NCI-H526 (cell line): Measurements from ENCODE around the gene NCKAP1.
"Not testable (repeated sequence)": the region's sequence is repeated elsewhere in the genome, so short reads cannot be mapped to it uniquely, and the experiment has no call there.

Experiments used
- DNase-seq, 2 experiments: peaks; one replicate each; lab custom pipeline; 2025; lab: John Stamatoyannopoulos, UW

Gene NCKAP1

GRCh38 chr2:182906454-182906853 is 131.8 kb downstream of the NCKAP1 start:
- no peak for DNase-seq

- DNase-seq: no peak
Observed at GRCh38 chr2:182904844-182905243, 133.4 kb downstream of the NCKAP1 start.

- no peak for DNase-seq
Observed at GRCh38 chr2:182903566-182903965, 134.7 kb downstream of the NCKAP1 start.

DNA sequence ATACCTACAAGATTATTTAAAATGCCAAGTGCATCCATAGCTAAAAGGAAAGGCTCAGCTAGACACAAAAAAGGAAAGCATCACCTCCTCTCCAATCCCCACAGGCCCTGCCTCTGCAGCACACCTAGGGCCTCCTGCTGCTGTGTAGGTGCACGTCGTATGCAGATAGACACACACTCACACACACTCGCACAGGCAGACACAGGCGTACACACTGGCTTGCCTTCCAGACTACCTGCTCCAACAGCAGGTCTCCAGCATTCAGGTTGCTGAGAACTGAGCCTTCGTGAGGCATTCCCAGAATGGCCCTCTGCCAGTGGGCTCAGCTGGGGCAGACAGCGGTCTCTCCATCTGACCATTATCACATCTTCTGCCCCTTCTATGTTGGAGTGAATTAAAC is 136.5 kb downstream of the NCKAP1 start:
- DNase-seq: no peak

GRCh38 chr2:182898718-182899117 is 139.5 kb downstream of the NCKAP1 start:
- no peak for DNase-seq

GRCh38 chr2:182897137-182897536 is 141.1 kb downstream of the NCKAP1 start:
- DNase-seq: no peak

- no peak for DNase-seq
Observed at GRCh38 chr2:182895798-182896197, 142.5 kb downstream of the NCKAP1 start.

DNA sequence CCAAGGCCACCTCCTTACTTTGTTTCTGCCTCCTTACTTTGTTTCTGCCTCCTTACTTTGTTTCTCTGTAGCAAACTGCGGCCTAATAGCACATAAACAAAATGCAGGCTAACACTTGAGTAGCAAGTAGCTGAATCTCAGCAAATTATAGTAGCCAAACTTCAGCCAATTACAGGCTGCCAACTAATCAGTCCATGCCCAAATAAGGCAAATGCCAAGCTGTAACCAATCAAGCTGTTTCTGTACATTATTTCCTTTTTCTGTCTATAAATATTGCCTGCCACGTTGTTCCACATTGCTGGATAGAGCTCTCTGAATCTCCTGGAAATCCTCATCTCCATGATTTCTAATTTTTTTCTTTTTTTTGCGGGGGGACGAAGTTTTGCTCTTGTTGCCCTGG is 143.1 kb downstream of the NCKAP1 start:
- DNase-seq: no peak

GRCh38 chr2:182894174-182894573 is 144.1 kb downstream of the NCKAP1 start:
- DNase-seq: no peak

- no peak for DNase-seq
Observed at GRCh38 chr2:182893666-182894065, 144.6 kb downstream of the NCKAP1 start.

- DNase-seq: not testable (repeated sequence)
Observed at GRCh38 chr2:182893035-182893434, 145.2 kb downstream of the NCKAP1 start.

GRCh38 chr2:182891611-182892010 is 146.6 kb downstream of the NCKAP1 start:
- DNase-seq: no peak

GRCh38 chr2:182890773-182891378 is 147.4 kb downstream of the NCKAP1 start:
- no peak for DNase-seq

DNA sequence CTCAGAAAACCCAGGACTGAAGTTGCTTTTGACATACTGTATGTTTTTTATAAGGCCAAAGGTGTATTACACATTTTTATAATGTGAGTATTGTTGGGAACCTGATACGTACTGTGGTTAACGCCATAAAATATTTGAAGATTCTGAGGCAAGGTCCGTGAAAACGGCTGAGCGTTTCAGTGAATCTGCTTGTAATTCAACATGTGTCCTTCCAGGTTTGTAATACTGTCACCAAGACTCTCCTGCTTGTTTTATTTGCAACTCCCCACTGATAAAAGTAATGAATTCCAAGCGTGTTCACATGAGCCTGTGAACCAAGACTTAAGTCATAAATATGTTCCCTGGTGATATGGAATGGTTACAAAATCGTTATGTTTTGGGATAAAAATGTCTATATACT is 148.0 kb downstream of the NCKAP1 start:
- peak in 1 of 2 experiments; percentile 6 for DNase-seq

DNA sequence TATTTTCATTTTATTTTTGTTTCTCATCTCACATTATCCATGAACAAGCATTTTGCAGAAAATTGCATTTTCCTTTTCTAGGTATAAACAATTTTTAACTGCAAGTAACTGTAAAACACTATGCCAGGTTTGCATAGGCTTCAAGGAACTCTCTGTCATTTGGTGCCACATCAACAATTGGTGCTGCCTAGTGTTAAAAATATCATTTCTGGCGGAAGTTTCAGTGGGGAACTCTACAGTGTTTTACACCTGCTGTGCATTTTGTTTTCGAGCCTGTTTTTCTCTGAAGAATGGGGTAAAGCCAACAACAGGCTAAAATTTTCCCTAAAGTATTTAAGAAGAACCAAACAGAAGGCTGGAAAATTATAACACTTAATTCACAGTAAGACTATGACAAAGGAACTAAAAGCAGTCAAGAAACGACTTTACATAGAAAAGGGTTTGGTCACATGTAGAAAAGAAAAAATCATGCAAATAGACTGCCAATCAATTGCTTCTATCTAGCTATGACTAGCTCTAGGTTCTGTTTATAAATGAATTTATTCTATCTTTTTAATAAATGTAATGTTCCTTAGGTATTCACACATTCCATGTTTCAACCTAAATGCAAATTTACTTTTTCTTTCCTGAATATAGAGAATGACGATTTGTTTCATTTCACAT is 150.4 kb downstream of the NCKAP1 start:
- no peak for DNase-seq

- no peak for DNase-seq
Observed at GRCh38 chr2:182887093-182887492, 151.2 kb downstream of the NCKAP1 start.

DNA sequence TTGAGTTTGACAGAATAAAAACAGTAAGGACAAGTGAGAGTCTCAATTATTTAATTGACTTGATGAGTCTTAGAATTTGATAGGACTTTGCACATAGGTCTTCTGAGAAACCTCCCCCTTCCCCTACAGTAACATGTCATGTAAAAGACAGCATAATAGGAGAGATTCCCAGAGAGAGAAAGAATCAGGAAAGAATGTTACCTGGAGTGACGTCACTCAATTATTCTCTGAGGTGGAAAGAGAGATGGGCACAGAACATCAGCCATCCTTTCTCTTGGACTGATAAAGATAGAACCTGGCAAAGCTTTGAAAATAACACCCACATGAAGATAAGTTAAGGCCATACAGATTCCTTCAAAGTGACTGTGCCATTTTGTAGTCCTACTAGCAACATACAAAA is 152.5 kb downstream of the NCKAP1 start:
- no peak for DNase-seq

DNA sequence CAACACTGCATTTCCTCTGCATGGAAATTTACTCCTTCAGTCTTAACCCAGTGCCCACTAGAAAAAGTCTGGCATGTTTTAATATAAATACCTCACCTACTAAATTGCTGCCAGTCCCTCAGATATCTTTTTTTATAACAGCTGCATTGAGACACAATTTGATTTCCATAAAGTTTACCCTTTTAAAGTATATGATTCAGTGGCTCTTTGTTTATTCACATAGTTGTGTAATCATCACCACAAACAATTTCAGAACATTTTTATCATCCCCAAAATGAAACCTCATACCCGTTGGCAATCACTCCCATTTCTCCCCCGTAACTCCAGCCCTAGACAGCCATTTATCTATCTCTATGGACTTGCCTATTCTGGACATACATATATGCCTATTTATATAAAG is 154.8 kb downstream of the NCKAP1 start:
- no peak for DNase-seq

- not testable (repeated sequence) for DNase-seq
Observed at GRCh38 chr2:182880100-182880499, 158.2 kb downstream of the NCKAP1 start.

- not testable (repeated sequence) for DNase-seq
Observed at GRCh38 chr2:182876653-182877052, 161.6 kb downstream of the NCKAP1 start.

GRCh38 chr2:182870227-182870626 is 168.0 kb downstream of the NCKAP1 start:
- peak in 1 of 2 experiments; percentile 53 for DNase-seq

DNA sequence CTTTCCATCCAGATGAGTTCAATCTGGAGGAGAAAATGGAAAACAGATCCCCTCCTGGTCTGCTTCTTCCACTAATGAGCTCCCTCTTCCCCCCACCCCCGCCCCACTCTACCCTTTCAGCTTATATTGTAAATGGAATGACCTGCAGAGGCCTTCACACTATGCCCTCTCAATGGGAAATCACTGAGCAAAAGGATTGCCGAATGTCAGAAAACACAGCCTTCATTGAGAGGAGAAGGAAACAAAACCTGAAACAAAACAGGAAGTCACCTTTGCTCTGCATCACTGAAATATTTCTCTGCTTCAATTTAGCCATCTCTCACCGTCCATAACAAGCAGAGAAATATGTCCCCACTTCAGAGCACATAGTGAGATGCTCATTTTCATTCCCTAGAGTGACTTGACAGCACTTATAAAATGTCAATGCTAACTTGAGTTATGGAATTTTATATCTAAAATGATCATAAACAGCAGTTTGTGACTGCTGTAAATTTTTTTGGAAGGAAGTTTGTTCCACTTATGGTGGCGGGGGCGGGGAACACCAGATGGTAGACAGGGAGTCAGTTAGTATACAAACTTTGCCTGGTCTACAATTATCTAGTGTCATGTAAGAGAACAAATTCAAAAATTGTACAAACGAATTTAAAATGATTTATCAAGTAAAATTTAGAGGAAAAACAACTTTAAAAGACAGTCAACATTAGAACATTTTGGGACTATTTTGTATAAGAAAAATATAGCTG is 170.0 kb downstream of the NCKAP1 start:
- no peak for DNase-seq

GRCh38 chr2:182867426-182868053 is 170.7 kb downstream of the NCKAP1 start:
- DNase-seq: no peak
